Renal pelvis (tissue), 12 donors: ENCODE data around the gene CAPZA2. TPM values are rescaled to one million over a fixed set of nuclear protein-coding genes. Genes with fewer than 3 reads are reported as not detected.
"Not testable (repeated sequence)": the region's sequence is repeated elsewhere in the genome, so short reads cannot be mapped to it uniquely, and the experiment has no call there.

Experiments
- DNase-seq: peaks from one replicate; pipeline ENCODE4 v3.0.0-alpha.2; 2013
- long read RNA-seq, 16 experiments: transcript quantifications; one replicate each; lab custom pipeline, GENCODE V29; 2026
- polyA plus RNA-seq, 3 donors: library from polyadenylated mRNA; unstranded; fragments of 120-200 nt; gene quantifications; one replicate each; pipeline ENCODE4 v1.2.1, GENCODE V29; 2013; ENCODE audit not compliant: insufficient read length in 3 of 3

The CAPZA2 gene
- 100 to 1,000 TPM; 162 to 194 (median 179) TPM for polyA plus RNA-seq
- long read RNA-seq, donor 1, full-length matches to known transcripts = 109 of 109 reads
- long read RNA-seq, donor 1, partial matches to known transcripts = 0 of 109 reads
- long read RNA-seq, donor 1, other reads (novel, unspliced or antisense) = 0 of 109 reads
- long read RNA-seq, donor 2, full-length matches to known transcripts = 115 of 125 reads
- long read RNA-seq, donor 2, partial matches to known transcripts = 10 of 125 reads
- long read RNA-seq, donor 2, other reads (novel, unspliced or antisense) = 0 of 125 reads
- long read RNA-seq, donor 3, full-length matches to known transcripts = 76 of 81 reads
- long read RNA-seq, donor 3, partial matches to known transcripts = 5 of 81 reads
- long read RNA-seq, donor 3, other reads (novel, unspliced or antisense) = 0 of 81 reads
- long read RNA-seq, donor 4, full-length matches to known transcripts = 104 of 104 reads
- long read RNA-seq, donor 4, partial matches to known transcripts = 0 of 104 reads
- long read RNA-seq, donor 4, other reads (novel, unspliced or antisense) = 0 of 104 reads
- long read RNA-seq, donor 5, full-length matches to known transcripts = 56 of 64 reads
- long read RNA-seq, donor 5, partial matches to known transcripts = 8 of 64 reads
- long read RNA-seq, donor 5, other reads (novel, unspliced or antisense) = 0 of 64 reads
- long read RNA-seq, donor 6, full-length matches to known transcripts = 104 of 109 reads
- long read RNA-seq, donor 6, partial matches to known transcripts = 5 of 109 reads
- long read RNA-seq, donor 6, other reads (novel, unspliced or antisense) = 0 of 109 reads
- long read RNA-seq, donor 7, full-length matches to known transcripts = 89 of 98 reads
- long read RNA-seq, donor 7, partial matches to known transcripts = 9 of 98 reads
- long read RNA-seq, donor 7, other reads (novel, unspliced or antisense) = 0 of 98 reads
- long read RNA-seq, donor 8, full-length matches to known transcripts = 33 of 33 reads
- long read RNA-seq, donor 8, partial matches to known transcripts = 0 of 33 reads
- long read RNA-seq, donor 8, other reads (novel, unspliced or antisense) = 0 of 33 reads
- long read RNA-seq, donor 9, full-length matches to known transcripts = 95 of 95 reads
- long read RNA-seq, donor 9, partial matches to known transcripts = 0 of 95 reads
- long read RNA-seq, donor 9, other reads (novel, unspliced or antisense) = 0 of 95 reads
- long read RNA-seq, donor 10, full-length matches to known transcripts = 65 of 76 reads
- long read RNA-seq, donor 10, partial matches to known transcripts = 11 of 76 reads
- long read RNA-seq, donor 10, other reads (novel, unspliced or antisense) = 0 of 76 reads
- long read RNA-seq, donor 11, full-length matches to known transcripts = 63 of 63 reads
- long read RNA-seq, donor 11, partial matches to known transcripts = 0 of 63 reads
- long read RNA-seq, donor 11, other reads (novel, unspliced or antisense) = 0 of 63 reads
- long read RNA-seq, donor 12, full-length matches to known transcripts = 109 of 114 reads
- long read RNA-seq, donor 12, partial matches to known transcripts = 5 of 114 reads
- long read RNA-seq, donor 12, other reads (novel, unspliced or antisense) = 0 of 114 reads
- long read RNA-seq, donor 13, full-length matches to known transcripts = 47 of 52 reads
- long read RNA-seq, donor 13, partial matches to known transcripts = 5 of 52 reads
- long read RNA-seq, donor 13, other reads (novel, unspliced or antisense) = 0 of 52 reads
- long read RNA-seq, donor 14, full-length matches to known transcripts = 129 of 153 reads
- long read RNA-seq, donor 14, partial matches to known transcripts = 24 of 153 reads
- long read RNA-seq, donor 14, other reads (novel, unspliced or antisense) = 0 of 153 reads
- long read RNA-seq, donor 15, full-length matches to known transcripts = 119 of 126 reads
- long read RNA-seq, donor 15, partial matches to known transcripts = 7 of 126 reads
- long read RNA-seq, donor 15, other reads (novel, unspliced or antisense) = 0 of 126 reads
- long read RNA-seq, donor 16, full-length matches to known transcripts = 96 of 101 reads
- long read RNA-seq, donor 16, partial matches to known transcripts = 5 of 101 reads
- long read RNA-seq, donor 16, other reads (novel, unspliced or antisense) = 0 of 101 reads

- DNase-seq = peak; percentile 92
These were observed at the start of gene CAPZA2 for GRCh38 chr7:116862234-116862950. Gene CAPZA2 (plus strand): TSS chr7:116862587. CDS start chr7:116862612, 25 bp downstream.

GRCh38 chr7:116812860-116813259 is 49.5 kb upstream of the CAPZA2 start:
- peak; percentile 42 for DNase-seq

- not testable (repeated sequence) for DNase-seq
These were observed 49.0 kb upstream of the CAPZA2 start for GRCh38 chr7:116813371-116813770.

- no peak for DNase-seq
These were observed 47.3 kb upstream of the CAPZA2 start for GRCh38 chr7:116815041-116815440.

GRCh38 chr7:116820149-116820548 is 42.2 kb upstream of the CAPZA2 start:
- no peak for DNase-seq

- not testable (repeated sequence) for DNase-seq
These were observed 40.7 kb upstream of the CAPZA2 start for GRCh38 chr7:116821647-116822046.

GRCh38 chr7:116824449-116824848 is 37.9 kb upstream of the CAPZA2 start:
- DNase-seq = no peak

- DNase-seq = no peak
These were observed 34.1 kb upstream of the CAPZA2 start for GRCh38 chr7:116828281-116828680.

GRCh38 chr7:116829041-116829440 is 33.3 kb upstream of the CAPZA2 start:
- no peak for DNase-seq

GRCh38 chr7:116829493-116829892 is 32.9 kb upstream of the CAPZA2 start:
- DNase-seq = no peak

- DNase-seq = no peak
These were observed 29.7 kb upstream of the CAPZA2 start for GRCh38 chr7:116832692-116833091.

- no peak for DNase-seq
These were observed 27.4 kb upstream of the CAPZA2 start for GRCh38 chr7:116834815-116835504.

GRCh38 chr7:116836048-116836447 is 26.3 kb upstream of the CAPZA2 start:
- DNase-seq = no peak

GRCh38 chr7:116836911-116837310 is 25.5 kb upstream of the CAPZA2 start:
- no peak for DNase-seq

- DNase-seq = no peak
These were observed 24.8 kb upstream of the CAPZA2 start for GRCh38 chr7:116837586-116837985.

- DNase-seq = no peak
These were observed 22.1 kb upstream of the CAPZA2 start for GRCh38 chr7:116840256-116840655.

- DNase-seq = no peak
These were observed 20.0 kb upstream of the CAPZA2 start for GRCh38 chr7:116842371-116842770.

GRCh38 chr7:116843378-116843777 is 19.0 kb upstream of the CAPZA2 start:
- DNase-seq = no peak

- DNase-seq = no peak
These were observed 11.2 kb upstream of the CAPZA2 start for GRCh38 chr7:116851175-116851574.
